Rectal smooth muscle tissue (tissue), 1 donor: ENCODE data around the gene KIF21B.

ENCODE experiments used
- H3K27ac ChIP-seq: one replicate; pipeline ENCODE4 v1.7.0; 2013; ENCODE audit warnings: low read depth, low read length, inconsistent platforms
- H3K27me3 ChIP-seq: one replicate; pipeline ENCODE4 v1.7.0; 2013; ENCODE audit warnings: low read length; ENCODE audit not compliant: control insufficient read depth, insufficient read depth
- H3K36me3 ChIP-seq: one replicate; pipeline ENCODE4 v1.7.0; 2013; ENCODE audit warnings: low read length; ENCODE audit not compliant: control insufficient read depth, insufficient read depth
- H3K4me1 ChIP-seq: one replicate; pipeline ENCODE4 v1.7.0; 2013; ENCODE audit warnings: low read length; ENCODE audit not compliant: control insufficient read depth, insufficient read depth
- H3K4me3 ChIP-seq: one replicate; pipeline ENCODE4 v1.7.0; 2013; ENCODE audit warnings: low read length
- H3K9ac ChIP-seq: one replicate; pipeline ENCODE4 v1.7.0; 2013; ENCODE audit warnings: low read length

KIF21B gene

DNA sequence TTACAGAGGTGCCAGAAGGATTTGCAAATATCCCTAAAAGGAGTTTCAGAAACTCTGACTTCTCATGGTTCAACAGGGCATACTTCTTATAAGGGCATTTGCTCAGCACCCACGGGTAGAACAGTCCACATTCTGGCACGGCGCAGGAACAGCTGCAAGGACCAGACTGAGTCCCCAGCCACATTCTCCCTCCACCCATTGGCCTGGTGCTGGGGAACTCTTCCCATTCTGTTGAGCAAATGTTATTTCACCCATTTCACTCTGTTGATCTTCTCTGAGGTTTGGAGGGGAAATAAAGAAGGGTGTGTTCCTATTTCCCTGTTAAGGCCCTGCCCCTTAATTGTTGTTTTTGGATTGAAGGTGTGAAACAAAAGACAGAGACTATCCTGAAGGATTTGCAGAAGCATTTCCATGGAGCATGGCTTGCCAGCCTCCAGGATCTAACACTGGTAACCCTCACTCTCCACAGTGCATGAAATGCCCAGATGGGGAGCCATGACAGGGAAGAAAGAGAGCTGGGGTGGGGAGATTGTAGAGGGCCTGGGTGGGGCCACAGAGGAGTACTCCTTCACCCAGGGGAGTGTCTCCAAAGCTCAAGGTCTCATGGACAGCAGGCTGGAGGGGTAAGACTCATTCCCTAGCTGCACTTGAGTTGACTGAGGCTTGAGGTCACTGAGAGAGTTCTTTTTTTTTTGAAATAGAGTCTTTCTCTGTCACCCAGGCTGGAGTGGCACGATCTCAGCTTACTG lies 93.8 kb downstream of the KIF21B start:
- Histone ChIP-seq H3K27me3 (no peaks in the 10 kb centered on the region), H3K36me3 (no peaks in the 10 kb centered on the region), H3K4me1 (no peaks in the 10 kb centered on the region), H3K27ac (no peak overlapping the region), H3K4me3 (no peak overlapping the region), H3K9ac (no peak overlapping the region)

GRCh38 chr1:200925831-200926230 lies 97.7 kb downstream of the KIF21B start:
- no peaks in the 10 kb centered on the region for H3K27me3 ChIP-seq
- no peak overlapping the region for H3K4me3 ChIP-seq
- H3K36me3 ChIP-seq: no peaks in the 10 kb centered on the region
- no peak overlapping the region for H3K9ac ChIP-seq
- no peak overlapping the region for H3K27ac ChIP-seq
- no peaks in the 10 kb centered on the region for H3K4me1 ChIP-seq

DNA sequence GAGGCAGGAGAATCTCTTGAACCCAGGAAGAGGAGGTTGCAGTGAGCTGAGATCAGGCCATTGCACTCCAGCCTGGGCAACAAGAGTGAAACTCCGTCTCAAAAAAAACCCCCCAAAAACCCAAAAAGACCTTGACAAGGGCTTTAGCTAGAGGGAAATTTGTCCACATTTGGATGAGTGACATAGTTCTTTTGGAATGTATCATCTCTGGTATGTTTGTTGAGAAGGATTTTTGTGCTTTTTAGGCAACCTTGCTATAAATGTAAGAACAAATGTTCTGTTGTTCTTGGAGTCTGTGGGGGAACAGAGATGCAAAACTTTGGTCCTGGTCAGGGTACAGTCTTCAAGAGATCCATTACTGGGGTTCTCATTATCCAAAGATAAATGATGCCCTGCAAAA lies 99.9 kb downstream of the KIF21B start:
- Histone ChIP-seq H3K9ac (no peak overlapping the region), H3K4me1 (no peaks in the 10 kb centered on the region), H3K36me3 (no peaks in the 10 kb centered on the region), H3K4me3 (no peak overlapping the region), H3K27me3 (no peaks in the 10 kb centered on the region), H3K27ac (no peak overlapping the region)

DNA sequence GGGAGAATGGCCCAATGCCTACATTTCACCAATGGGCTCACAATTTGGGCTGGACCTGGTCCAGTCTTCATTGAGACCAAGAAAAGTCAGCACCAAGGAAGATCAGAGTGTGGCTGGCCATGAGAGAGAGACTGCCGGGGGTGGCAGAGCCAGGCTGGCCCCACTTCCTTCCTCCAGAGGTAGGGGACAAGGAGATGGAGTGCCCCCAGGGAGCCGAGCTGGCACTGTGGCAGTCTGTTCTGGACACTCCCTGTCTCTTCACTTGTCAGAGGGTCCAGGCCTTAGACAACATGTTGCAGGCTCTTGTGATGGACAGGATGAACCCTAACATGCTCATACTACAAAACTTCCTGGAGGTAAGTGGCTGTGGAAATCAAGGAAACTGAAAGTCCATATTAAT lies 101.1 kb downstream of the KIF21B start:
- Histone ChIP-seq H3K4me3 (no peak overlapping the region), H3K36me3 (no peaks in the 10 kb centered on the region), H3K27me3 (no peaks in the 10 kb centered on the region), H3K9ac (no peak overlapping the region), H3K4me1 (no peaks in the 10 kb centered on the region), H3K27ac (no peak overlapping the region)

DNA sequence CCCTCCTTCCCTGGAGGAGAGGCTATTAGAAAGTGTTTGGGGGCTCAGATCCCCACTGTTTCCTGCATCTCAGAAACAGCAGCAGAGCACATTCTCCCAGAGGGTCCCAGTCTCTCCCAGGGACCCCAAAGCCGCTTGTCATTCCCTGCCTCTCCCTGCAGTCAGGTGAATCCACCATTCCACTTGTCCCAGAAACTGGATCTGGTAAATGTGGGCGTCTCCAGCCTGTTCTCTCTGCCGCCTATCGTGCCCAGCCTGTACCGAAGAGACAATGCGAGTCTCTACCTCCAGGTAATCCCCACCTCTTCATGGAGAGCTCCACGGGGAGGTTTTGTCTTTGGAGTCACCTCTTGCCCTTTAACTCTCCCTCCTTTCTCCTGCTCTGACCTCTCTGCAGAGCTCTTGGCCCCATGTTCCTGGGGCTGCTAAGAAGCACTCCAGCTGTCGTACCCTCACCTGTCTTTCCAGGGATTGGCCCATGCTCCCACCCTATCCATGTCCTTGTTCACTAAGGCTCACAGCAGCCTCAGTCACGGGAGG lies 101.9 kb downstream of the KIF21B start:
- H3K4me3 ChIP-seq: no peak overlapping the region
- H3K27ac ChIP-seq: no peak overlapping the region
- no peaks in the 10 kb centered on the region for H3K27me3 ChIP-seq
- no peak overlapping the region for H3K9ac ChIP-seq
- no peaks in the 10 kb centered on the region for H3K36me3 ChIP-seq
- H3K4me1 ChIP-seq: no peaks in the 10 kb centered on the region
